Right atrium auricular region (tissue), 2 donors: ENCODE results near the gene ERCC6. TPM values are rescaled to one million over a fixed set of nuclear protein-coding genes. Genes with fewer than 3 reads are reported as not detected.

Experiments used
- DNase-seq: peaks from one replicate; pipeline ENCODE4 v3.0.0-alpha.2; 2019; ENCODE audit warnings: low spot score
- H3K27ac ChIP-seq, 2 donors: fragments of 200-600 bp; sonication (generic); 1 replicate in 1 of 2; 2 replicates in 1 of 2; pipeline ENCODE4 v1.5.1; 2016 to 2019
- H3K27me3 ChIP-seq, 2 donors: fragments of 200-600 bp; sonication (generic); one replicate each; pipeline versions ENCODE4 v1.5.1 to v1.6.0; 2017 to 2019
- H3K36me3 ChIP-seq: fragments of 200-600 bp; sonication (generic); one replicate; pipeline ENCODE4 v1.5.1; 2016
- H3K4me1 ChIP-seq, 2 donors: fragments of 200-600 bp; sonication (generic); one replicate each; pipeline versions ENCODE4 v1.5.1 to v1.6.0; 2017 to 2019
- H3K4me3 ChIP-seq, 2 donors: fragments of 200-600 bp; sonication (generic); 1 replicate in 1 of 2; 2 replicates in 1 of 2; pipeline ENCODE4 v1.5.1; 2017 to 2019; ENCODE audit warnings: mild to moderate bottlenecking in 1 of 2, moderate library complexity in 1 of 2
- H3K9me3 ChIP-seq, 2 donors: fragments of 200-600 bp; sonication (generic); one replicate each; pipeline ENCODE4 v1.5.1; 2019
- CTCF ChIP-seq, 2 donors: fragments of 200-600 bp; sonication (generic); IDR thresholded peaks; one replicate each; pipeline ENCODE4 v1.5.1; 2019; ENCODE audit warnings: antibody characterized with exemption in 2 of 2
- total RNA-seq, 2 donors: library from RNA; depleted of rRNA; stranded (reverse); fragments of >200 nt; gene quantifications; one replicate each; pipeline ENCODE4 v1.1.0, GENCODE V29; 2016

Gene ERCC6
- total RNA-seq, 2 donors from 2014 or later, result 11.5 to 12.0 TPM

DNA sequence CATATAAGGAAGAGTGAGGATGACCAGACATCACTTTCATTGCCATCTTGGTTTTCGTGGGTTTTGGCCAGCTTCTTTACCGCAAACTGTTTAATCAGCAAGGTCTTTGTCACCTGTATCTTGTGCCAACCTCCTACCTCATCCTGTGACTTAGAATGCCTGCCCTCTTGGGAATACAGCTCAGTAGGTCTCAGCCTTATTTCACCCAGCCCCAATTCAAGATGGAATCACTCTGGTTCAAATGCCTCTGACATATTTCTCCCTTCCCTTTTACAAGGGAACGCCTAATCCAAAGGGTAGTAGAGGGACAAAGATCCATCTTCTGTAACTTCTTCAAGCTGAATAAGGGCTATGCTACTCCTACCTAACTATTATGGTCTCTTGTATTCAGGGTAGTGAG is 4.7 kb upstream of the ERCC6 start:
- Histone ChIP-seq H3K4me1 (peaks cover 0 to 5% of the 10 kb centered on the region in 2 donors), H3K36me3 (no peaks in the 10 kb centered on the region), H3K4me3 (no peak overlapping the region), H3K27ac (no peak overlapping the region), H3K9me3 (no peaks in the 10 kb centered on the region), H3K27me3 (no peaks in the 10 kb centered on the region)
- TF ChIP-seq CTCF (IDR thresholded peaks at IDR 0.05), result no peak
- no peak for DNase-seq

DNA sequence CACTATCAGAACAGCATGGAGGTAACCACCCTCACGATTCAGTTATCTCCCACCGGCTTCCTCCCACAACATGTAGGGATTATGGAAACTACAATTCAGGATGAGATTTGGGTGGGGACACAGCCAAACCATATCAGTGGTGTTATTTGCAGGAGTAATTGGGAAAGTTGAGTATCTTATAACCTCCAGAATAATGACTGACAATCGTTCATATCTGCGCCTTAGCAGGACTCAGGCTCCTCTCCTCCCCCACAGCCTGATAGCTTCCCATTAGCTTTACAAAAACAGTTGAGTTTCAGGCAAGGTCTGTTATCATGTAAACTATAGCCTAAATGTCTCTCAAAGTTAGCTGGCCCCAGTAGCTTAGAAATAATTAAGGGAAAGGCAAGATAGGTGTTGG is 3.4 kb upstream of the ERCC6 start:
- no peak for DNase-seq
- TF ChIP-seq CTCF (IDR thresholded peaks at IDR 0.05), result no peak
- Histone ChIP-seq H3K36me3 (no peaks in the 10 kb centered on the region), H3K9me3 (no peaks in the 10 kb centered on the region), H3K4me1 (peaks cover 0 to 16% of the 10 kb centered on the region in 2 donors), H3K27ac (no peak overlapping the region), H3K4me3 (no peak overlapping the region), H3K27me3 (no peaks in the 10 kb centered on the region)

- peaks cover 0 to 18% of the 10 kb centered on the region in 2 donors for H3K4me1 ChIP-seq
- no peaks in the 10 kb centered on the region for H3K9me3 ChIP-seq
- no peak for DNase-seq
- TF ChIP-seq CTCF (IDR thresholded peaks at IDR 0.05), result no peak
- H3K27me3 ChIP-seq, result no peaks in the 10 kb centered on the region
- H3K4me3 ChIP-seq, result no peak overlapping the region
- H3K27ac ChIP-seq, result no peak overlapping the region
- H3K36me3 ChIP-seq, result no peaks in the 10 kb centered on the region
These were observed 2.8 kb upstream of the ERCC6 start for GRCh38 chr10:49541762-49542161.

- Histone ChIP-seq H3K4me1 (peaks cover 0 to 33% of the 10 kb centered on the region in 2 donors), H3K4me3 (no peak overlapping the region), H3K36me3 (no peaks in the 10 kb centered on the region), H3K9me3 (no peaks in the 10 kb centered on the region), H3K27ac (peak overlapping the region in 1 of 2 donors; percentile 92), H3K27me3 (no peaks in the 10 kb centered on the region)
- no peak for DNase-seq
- no peak for TF ChIP-seq CTCF (IDR thresholded peaks at IDR 0.05)
These were observed 1.3 kb upstream of the ERCC6 start for GRCh38 chr10:49540056-49540797.

GRCh38 chr10:49539320-49539885 is 482 bp upstream of the ERCC6 start:
- DNase-seq, result peak; percentile 68
- peaks cover 0 to 41% of the 10 kb centered on the region in 2 donors for H3K4me1 ChIP-seq
- no peaks in the 10 kb centered on the region for H3K27me3 ChIP-seq
- H3K36me3 ChIP-seq, result no peaks in the 10 kb centered on the region
- peak overlapping the region; percentile 67 to 78 for H3K4me3 ChIP-seq
- H3K27ac ChIP-seq, result peak overlapping the region; percentile 91 to 92
- H3K9me3 ChIP-seq, result no peaks in the 10 kb centered on the region
- no peak for TF ChIP-seq CTCF (IDR thresholded peaks at IDR 0.05)
